Type B pancreatic cell (in vitro differentiated cells): Measurements from ENCODE around the gene FAM227B. TPM values are rescaled to one million over a fixed set of nuclear protein-coding genes. Genes with fewer than 3 reads are reported as not detected.

ENCODE experiments used
- DNase-seq: peaks from one replicate; pipeline ENCODE4 v3.0.0; 2021; ENCODE audit warnings: mixed read lengths; ENCODE audit not compliant: unreplicated experiment; ENCODE audit errors: extremely low spot score
- H3K27ac Mint-ChIP-seq: 2 replicates; pipeline ENCODE4 v1.8.0; 2021; ENCODE audit warnings: mild to moderate bottlenecking, mixed read lengths
- H3K27me3 Mint-ChIP-seq: 2 replicates; pipeline ENCODE4 v1.8.0; 2021; ENCODE audit warnings: mixed read lengths
- H3K36me3 Mint-ChIP-seq: 2 replicates; pipeline ENCODE4 v1.8.0; 2021; ENCODE audit warnings: mixed read lengths
- H3K4me1 Mint-ChIP-seq: one replicate; pipeline ENCODE4 v1.8.0; 2021; ENCODE audit warnings: mixed read lengths; ENCODE audit not compliant: unreplicated experiment
- H3K4me3 Mint-ChIP-seq: 2 replicates; pipeline ENCODE4 v1.8.0; 2021; ENCODE audit warnings: mild to moderate bottlenecking, mixed read lengths
- H3K9me3 Mint-ChIP-seq: 2 replicates; pipeline ENCODE4 v1.8.0; 2021; ENCODE audit warnings: mixed read lengths
- CTCF ChIP-seq: fragments of 200-600 bp; sonication (generic); conservative IDR thresholded peaks from 2 replicates; pipeline ENCODE4 v1.5.0; 2021; ENCODE audit warnings: antibody characterized with exemption, mild to moderate bottlenecking
- total RNA-seq: library from RNA; stranded (reverse); gene quantifications from 2 replicates; pipeline ENCODE4 v1.2.1, GENCODE V29; 2021; ENCODE audit warnings: low replicate concordance

The FAM227B gene
- total RNA-seq, 1 donor from 2014 or later, result 7.3 TPM

- Mint-ChIP-seq H3K27ac (no peak overlapping the region), H3K4me1 (no peaks in the 10 kb centered on the region), H3K36me3 (peaks cover 7% of the 10 kb centered on the region), H3K27me3 (no peaks in the 10 kb centered on the region), H3K9me3 (peaks cover 10% of the 10 kb centered on the region), H3K4me3 (no peak overlapping the region)
- DNase-seq, result no peak
- TF ChIP-seq CTCF, result no peak
Observed at GRCh38 chr15:49506341-49506740, 114.3 kb downstream of the FAM227B start.

- Mint-ChIP-seq H3K4me3 (no peak overlapping the region), H3K36me3 (peaks cover 7% of the 10 kb centered on the region), H3K4me1 (no peaks in the 10 kb centered on the region), H3K9me3 (peaks cover 10% of the 10 kb centered on the region), H3K27ac (no peak overlapping the region), H3K27me3 (no peaks in the 10 kb centered on the region)
- TF ChIP-seq CTCF, result no peak
- DNase-seq, result no peak
Observed at GRCh38 chr15:49501586-49501985, 119.0 kb downstream of the FAM227B start.

GRCh38 chr15:49495993-49496753, 124.4 kb downstream of the FAM227B start:
- H3K9me3 Mint-ChIP-seq, result no peaks in the 10 kb centered on the region

GRCh38 chr15:49494842-49495241, 125.8 kb downstream of the FAM227B start:
- H3K4me3 Mint-ChIP-seq, result no peak overlapping the region
- H3K36me3 Mint-ChIP-seq, result no peaks in the 10 kb centered on the region
- no peaks in the 10 kb centered on the region for H3K4me1 Mint-ChIP-seq
- TF ChIP-seq CTCF, result no peak
- no peak overlapping the region for H3K27ac Mint-ChIP-seq
- H3K27me3 Mint-ChIP-seq, result no peaks in the 10 kb centered on the region
- no peak for DNase-seq
- H3K9me3 Mint-ChIP-seq, result no peaks in the 10 kb centered on the region

More at GRCh38 chr15:49495993-49496753, 124.4 kb downstream of the FAM227B start:
- H3K27ac Mint-ChIP-seq, result no peak overlapping the region
- no peaks in the 10 kb centered on the region for H3K4me1 Mint-ChIP-seq
- no peak for DNase-seq
- H3K4me3 Mint-ChIP-seq, result no peak overlapping the region
- TF ChIP-seq CTCF, result no peak
- no peaks in the 10 kb centered on the region for H3K36me3 Mint-ChIP-seq
- no peaks in the 10 kb centered on the region for H3K27me3 Mint-ChIP-seq

- Mint-ChIP-seq H3K27me3 (no peaks in the 10 kb centered on the region), H3K4me1 (no peaks in the 10 kb centered on the region), H3K27ac (no peak overlapping the region), H3K36me3 (no peaks in the 10 kb centered on the region), H3K9me3 (no peaks in the 10 kb centered on the region), H3K4me3 (no peak overlapping the region)
- TF ChIP-seq CTCF, result no peak
- DNase-seq, result no peak
Observed at GRCh38 chr15:49492830-49493229, 127.8 kb downstream of the FAM227B start.
